Muscle layer of duodenum (tissue), 2 donors: ENCODE measurements around the gene DDX24.

ENCODE experiments used
- H3K27ac ChIP-seq: one replicate; pipeline ENCODE4 v1.7.0; 2013; ENCODE audit warnings: mild to moderate bottlenecking, low read length
- H3K27me3 ChIP-seq: one replicate; pipeline ENCODE4 v1.7.0; 2013; ENCODE audit warnings: low read depth, mild to moderate bottlenecking, control low read depth, low read length
- H3K36me3 ChIP-seq, 2 donors: one replicate each; pipeline ENCODE4 v1.7.0; 2013; ENCODE audit warnings: low read length in 2 of 2, control low read depth in 1 of 2, mild to moderate bottlenecking in 1 of 2; ENCODE audit not compliant: insufficient read depth in 2 of 2, control insufficient read depth in 1 of 2
- H3K4me1 ChIP-seq, 2 donors: one replicate each; pipeline ENCODE4 v1.7.0; 2013; ENCODE audit warnings: low read length in 2 of 2, mild to moderate bottlenecking in 2 of 2, control low read depth in 1 of 2, moderate library complexity in 1 of 2; ENCODE audit not compliant: insufficient read depth in 2 of 2, control insufficient read depth in 1 of 2
- H3K4me3 ChIP-seq, 2 donors: one replicate each; pipeline ENCODE4 v1.7.0; 2013; ENCODE audit warnings: low read length in 2 of 2, low read depth in 1 of 2, mild to moderate bottlenecking in 1 of 2
- H3K9me3 ChIP-seq, 2 donors: one replicate each; pipeline ENCODE4 v1.7.0; 2013; ENCODE audit warnings: low read length in 2 of 2, control low read depth in 1 of 2, mild to moderate bottlenecking in 1 of 2; ENCODE audit not compliant: control insufficient read depth in 1 of 2
- donor health status: healthy.

Gene DDX24

GRCh38 chr14:94018308-94018707, 62.7 kb downstream of the DDX24 start:
- Histone ChIP-seq H3K9me3 (no peaks in the 10 kb centered on the region), H3K27me3 (no peaks in the 10 kb centered on the region), H3K27ac (no peak overlapping the region), H3K36me3 (no peaks in the 10 kb centered on the region), H3K4me3 (no peak overlapping the region), H3K4me1 (no peaks in the 10 kb centered on the region)

GRCh38 chr14:94016446-94016976, 64.5 kb downstream of the DDX24 start:
- no peaks in the 10 kb centered on the region for H3K4me1 ChIP-seq
- no peaks in the 10 kb centered on the region for H3K9me3 ChIP-seq
- no peak overlapping the region for H3K4me3 ChIP-seq
- H3K36me3 ChIP-seq: no peaks in the 10 kb centered on the region
- no peaks in the 10 kb centered on the region for H3K27me3 ChIP-seq
- H3K27ac ChIP-seq: no peak overlapping the region

DNA sequence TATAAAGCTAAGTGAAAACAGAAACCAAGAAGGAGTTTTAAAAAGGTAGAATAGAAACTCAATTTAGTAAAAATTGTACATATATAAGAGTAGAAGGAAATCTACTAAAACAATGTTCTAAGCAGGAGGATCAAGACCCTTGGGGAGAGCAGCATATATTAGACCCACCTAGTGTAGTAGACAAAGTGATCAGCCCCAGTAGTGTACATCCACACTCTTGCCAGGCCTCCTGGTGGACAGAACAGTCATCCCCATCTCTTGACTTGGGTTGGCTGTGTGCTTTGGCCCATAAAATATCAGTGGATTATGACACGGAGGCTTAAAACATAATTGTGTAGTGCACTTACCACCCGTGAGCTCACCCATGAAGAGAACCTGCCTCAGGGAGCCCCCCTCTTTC, 65.8 kb downstream of the DDX24 start:
- Histone ChIP-seq H3K4me3 (no peak overlapping the region), H3K27ac (no peak overlapping the region), H3K36me3 (no peaks in the 10 kb centered on the region), H3K4me1 (no peaks in the 10 kb centered on the region), H3K27me3 (no peaks in the 10 kb centered on the region), H3K9me3 (no peaks in the 10 kb centered on the region)

DNA sequence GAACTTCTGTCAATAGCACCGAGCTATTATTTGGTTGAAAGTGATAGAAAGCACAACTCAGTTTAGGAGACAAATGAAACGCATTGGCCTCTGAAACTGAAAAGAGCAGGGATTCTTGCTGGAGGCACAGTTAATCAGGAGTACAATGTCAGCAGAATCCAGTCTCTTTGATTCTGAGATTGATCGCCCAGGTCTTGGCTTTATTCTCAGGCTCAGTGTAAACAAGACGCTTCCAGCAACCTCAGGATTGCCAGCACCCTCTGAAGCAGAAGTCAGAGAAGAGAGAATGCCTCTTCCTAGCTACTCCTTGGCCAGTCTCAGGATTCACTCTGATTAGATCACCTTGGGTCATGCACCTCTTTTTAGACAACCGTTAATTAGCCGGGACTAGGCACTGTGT, 66.6 kb downstream of the DDX24 start:
- Histone ChIP-seq H3K27me3 (no peaks in the 10 kb centered on the region), H3K4me3 (no peak overlapping the region)

GRCh38 chr14:94011795-94012194, 69.2 kb downstream of the DDX24 start:
- Histone ChIP-seq H3K9me3 (no peaks in the 10 kb centered on the region), H3K27me3 (no peaks in the 10 kb centered on the region), H3K27ac (no peak overlapping the region), H3K36me3 (no peaks in the 10 kb centered on the region), H3K4me3 (no peak overlapping the region), H3K4me1 (peaks cover 0 to 6% of the 10 kb centered on the region in 2 donors)

More for the DNA sequence above, 66.6 kb downstream of the DDX24 start:
- no peaks in the 10 kb centered on the region for H3K9me3 ChIP-seq
- no peaks in the 10 kb centered on the region for H3K36me3 ChIP-seq
- no peak overlapping the region for H3K27ac ChIP-seq
- peaks cover 0 to 6% of the 10 kb centered on the region in 2 donors for H3K4me1 ChIP-seq

DNA sequence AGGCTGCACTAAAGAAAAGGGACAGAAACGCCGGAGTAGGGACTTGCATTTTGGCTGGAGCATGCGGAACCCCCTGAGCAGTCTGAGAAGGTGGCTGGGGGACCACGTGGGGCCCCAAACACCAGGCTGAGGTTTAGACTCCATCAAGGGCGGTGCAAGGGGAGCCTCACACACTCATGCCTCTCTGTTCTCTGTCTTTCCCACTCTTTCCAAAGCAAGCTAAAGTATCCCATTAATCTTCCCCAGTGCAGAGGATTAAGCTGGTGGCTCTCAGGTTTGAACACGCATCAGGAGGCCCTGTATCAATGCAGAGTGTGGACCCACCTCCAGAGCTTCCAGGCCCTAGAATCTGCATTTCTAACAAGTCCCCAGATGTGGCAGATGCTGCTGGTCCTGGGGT, 70.4 kb downstream of the DDX24 start:
- Histone ChIP-seq H3K4me1 (peaks cover 0 to 6% of the 10 kb centered on the region in 2 donors), H3K9me3 (no peaks in the 10 kb centered on the region), H3K36me3 (no peaks in the 10 kb centered on the region), H3K27ac (no peak overlapping the region), H3K27me3 (no peaks in the 10 kb centered on the region), H3K4me3 (no peak overlapping the region)

GRCh38 chr14:94009767-94010166, 71.2 kb downstream of the DDX24 start:
- Histone ChIP-seq H3K4me3 (no peak overlapping the region), H3K27me3 (no peaks in the 10 kb centered on the region), H3K4me1 (peaks cover 0 to 6% of the 10 kb centered on the region in 2 donors), H3K36me3 (no peaks in the 10 kb centered on the region), H3K9me3 (no peaks in the 10 kb centered on the region), H3K27ac (no peak overlapping the region)

DNA sequence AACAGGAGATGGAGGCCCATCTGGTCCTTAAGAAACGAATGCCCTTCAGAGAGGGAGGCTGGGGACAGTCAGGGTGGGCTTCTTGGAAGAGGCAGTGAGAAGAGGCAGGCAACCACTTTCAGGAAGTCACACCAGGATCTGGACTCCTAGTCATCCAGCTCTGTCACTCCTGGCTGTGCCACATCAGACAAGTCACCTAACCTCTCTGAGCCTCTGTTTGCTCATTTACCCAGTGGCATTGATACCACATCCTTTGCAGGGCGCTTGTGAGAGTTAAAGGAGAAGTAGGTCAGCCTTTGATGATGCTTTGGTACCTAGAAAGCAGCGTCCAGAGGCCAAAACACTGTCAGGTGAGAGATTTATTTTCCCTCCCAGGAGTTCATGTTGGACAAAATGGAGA, 72.8 kb downstream of the DDX24 start:
- H3K27me3 ChIP-seq: no peaks in the 10 kb centered on the region
- no peaks in the 10 kb centered on the region for H3K9me3 ChIP-seq
- no peak overlapping the region for H3K4me3 ChIP-seq

DNA sequence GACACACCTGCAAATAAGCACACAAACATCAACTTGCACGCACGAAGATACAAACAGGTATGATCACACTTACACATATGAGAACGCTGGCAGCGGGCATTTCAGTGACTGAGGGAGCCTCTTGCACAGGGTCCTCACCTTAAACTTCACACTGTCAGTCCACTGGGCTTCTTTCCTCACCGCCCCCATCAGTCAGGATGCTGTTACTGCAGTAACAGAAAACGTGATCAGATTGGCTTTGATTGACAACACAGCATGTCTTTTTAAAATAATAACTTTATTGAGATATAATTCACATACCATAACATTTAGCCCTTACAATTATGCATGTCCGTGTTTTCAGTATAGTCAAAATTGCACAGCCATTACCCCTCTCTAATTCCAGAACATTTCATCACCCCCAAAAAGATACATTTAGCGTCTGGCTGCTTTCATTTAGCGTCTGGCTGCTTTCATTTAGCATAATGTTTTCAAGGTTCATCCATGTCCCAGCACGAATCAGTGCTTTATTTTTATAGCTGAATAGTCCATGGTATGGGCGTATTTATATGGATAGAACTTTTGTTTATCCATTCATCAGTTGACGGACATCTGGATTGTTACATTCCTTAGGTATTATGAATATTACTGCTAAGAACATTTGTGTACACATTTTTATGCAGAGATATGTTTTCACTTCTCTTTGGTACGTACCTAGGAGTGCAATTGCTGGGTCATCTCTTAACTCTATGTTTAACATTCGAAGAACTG, 75.5 kb downstream of the DDX24 start:
- Histone ChIP-seq H3K4me3 (no peak overlapping the region), H3K27ac (no peak overlapping the region), H3K9me3 (no peaks in the 10 kb centered on the region), H3K4me1 (peaks cover 0 to 18% of the 10 kb centered on the region in 2 donors), H3K36me3 (no peaks in the 10 kb centered on the region), H3K27me3 (no peaks in the 10 kb centered on the region)

More for the DNA sequence above, 72.8 kb downstream of the DDX24 start:
- H3K36me3 ChIP-seq: no peaks in the 10 kb centered on the region
- no peak overlapping the region for H3K27ac ChIP-seq
- H3K4me1 ChIP-seq: peaks cover 0 to 6% of the 10 kb centered on the region in 2 donors

DNA sequence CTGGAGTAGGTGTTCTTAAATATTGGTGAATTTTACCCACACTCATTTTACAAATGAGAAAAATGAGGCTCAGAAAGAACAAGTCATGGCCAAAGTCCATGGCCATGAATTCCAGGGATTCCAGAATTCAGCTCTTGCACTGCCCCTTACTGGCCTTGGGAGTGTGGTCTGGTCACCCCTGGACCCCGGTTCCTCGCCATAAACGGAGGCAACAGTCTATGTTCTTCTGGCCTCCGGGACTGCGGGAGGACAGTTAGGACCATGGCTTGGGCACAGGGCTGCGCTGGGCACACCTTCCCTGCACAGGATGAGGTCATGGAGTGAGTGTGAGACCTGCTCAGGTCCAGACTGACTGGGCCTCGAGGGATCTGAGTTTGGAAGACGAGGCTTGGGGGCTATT, 77.0 kb downstream of the DDX24 start:
- Histone ChIP-seq H3K36me3 (no peaks in the 10 kb centered on the region), H3K4me3 (no peak overlapping the region), H3K9me3 (no peaks in the 10 kb centered on the region), H3K27me3 (no peaks in the 10 kb centered on the region), H3K4me1 (peaks cover 0 to 12% of the 10 kb centered on the region in 2 donors), H3K27ac (no peak overlapping the region)

DNA sequence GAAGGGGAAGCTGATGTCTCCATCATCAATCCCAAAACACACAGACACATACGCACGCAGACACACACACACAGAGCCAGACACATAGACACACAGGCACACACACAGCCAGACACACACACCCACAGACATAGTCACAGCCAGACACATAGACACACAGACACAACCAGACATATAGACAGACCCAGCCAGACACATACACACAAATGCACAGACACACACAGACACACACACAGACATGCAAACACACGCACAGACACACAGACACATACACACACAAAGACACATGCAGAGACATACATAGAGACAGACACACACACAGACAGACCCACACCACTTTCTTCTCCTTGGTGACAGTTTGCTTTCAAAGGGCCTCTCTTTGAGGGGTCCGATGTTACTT, 77.6 kb downstream of the DDX24 start:
- Histone ChIP-seq H3K27ac (no peak overlapping the region), H3K4me3 (no peak overlapping the region), H3K27me3 (no peaks in the 10 kb centered on the region), H3K4me1 (peaks cover 0 to 12% of the 10 kb centered on the region in 2 donors), H3K9me3 (no peaks in the 10 kb centered on the region), H3K36me3 (no peaks in the 10 kb centered on the region)
